HG03460 (cell line): ENCODE data around the gene CDC34.

Experiments used
- ATAC-seq: cut with Tn5 transposase; IDR thresholded peaks from one replicate; pipeline ENCODE4 v1.9.1; 2021; ENCODE audit not compliant: unreplicated experiment

CDC34 gene

DNA sequence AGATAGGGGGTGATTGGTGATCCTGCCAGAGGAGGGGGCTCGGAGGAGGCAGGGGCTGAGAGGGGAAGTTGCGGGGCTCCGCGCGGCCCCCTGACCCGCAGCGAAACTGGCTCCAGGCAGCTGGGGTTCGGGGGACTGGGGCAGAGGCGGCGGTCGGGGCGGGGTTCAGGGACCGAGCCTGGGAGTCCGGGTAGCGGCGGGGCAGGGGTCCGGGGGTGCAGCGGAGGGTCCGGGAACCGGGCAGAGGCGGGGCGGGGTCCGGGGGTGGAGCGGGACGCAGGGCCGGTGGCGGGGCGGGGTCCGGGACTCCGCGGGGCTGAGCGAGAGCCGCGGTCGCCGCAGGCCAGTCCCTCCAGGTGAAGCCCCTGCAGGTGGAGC lies 34.1 kb upstream of the CDC34 start:
- no peak for ATAC-seq

DNA sequence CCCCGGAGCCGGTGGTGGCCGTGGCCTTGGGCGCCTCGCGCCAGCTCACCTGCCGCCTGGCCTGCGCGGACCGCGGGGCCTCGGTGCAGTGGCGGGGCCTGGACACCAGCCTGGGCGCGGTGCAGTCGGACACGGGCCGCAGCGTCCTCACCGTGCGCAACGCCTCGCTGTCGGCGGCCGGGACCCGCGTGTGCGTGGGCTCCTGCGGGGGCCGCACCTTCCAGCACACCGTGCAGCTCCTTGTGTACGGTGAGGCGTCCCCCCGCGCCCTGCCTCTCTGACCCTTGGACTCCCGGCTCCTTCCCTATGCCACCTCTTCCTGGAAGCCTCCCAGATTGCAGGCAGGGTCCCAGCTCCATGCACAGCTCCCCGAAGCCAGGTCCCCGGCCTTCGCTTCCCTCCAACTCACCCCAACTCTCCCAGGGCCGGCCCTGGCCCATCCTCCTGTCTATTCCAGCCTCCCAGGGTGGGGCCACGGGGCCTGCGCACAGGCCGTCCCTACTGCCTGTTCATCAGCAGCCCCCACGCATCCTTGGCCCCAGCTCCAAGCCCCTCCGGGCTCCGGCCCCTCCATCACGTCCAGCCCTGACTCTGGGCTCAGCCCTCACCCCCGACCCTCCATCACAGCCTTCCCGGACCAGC lies 33.6 kb upstream of the CDC34 start:
- no peak for ATAC-seq

DNA sequence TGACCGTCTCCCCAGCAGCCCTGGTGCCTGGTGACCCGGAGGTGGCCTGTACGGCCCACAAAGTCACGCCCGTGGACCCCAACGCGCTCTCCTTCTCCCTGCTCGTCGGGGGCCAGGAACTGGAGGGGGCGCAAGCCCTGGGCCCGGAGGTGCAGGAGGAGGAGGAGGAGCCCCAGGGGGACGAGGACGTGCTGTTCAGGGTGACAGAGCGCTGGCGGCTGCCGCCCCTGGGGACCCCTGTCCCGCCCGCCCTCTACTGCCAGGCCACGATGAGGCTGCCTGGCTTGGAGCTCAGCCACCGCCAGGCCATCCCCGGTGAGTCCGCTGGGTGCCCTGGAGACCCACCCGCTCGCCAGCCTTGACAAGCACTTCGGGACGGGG lies 33.1 kb upstream of the CDC34 start:
- ATAC-seq = no peak

DNA sequence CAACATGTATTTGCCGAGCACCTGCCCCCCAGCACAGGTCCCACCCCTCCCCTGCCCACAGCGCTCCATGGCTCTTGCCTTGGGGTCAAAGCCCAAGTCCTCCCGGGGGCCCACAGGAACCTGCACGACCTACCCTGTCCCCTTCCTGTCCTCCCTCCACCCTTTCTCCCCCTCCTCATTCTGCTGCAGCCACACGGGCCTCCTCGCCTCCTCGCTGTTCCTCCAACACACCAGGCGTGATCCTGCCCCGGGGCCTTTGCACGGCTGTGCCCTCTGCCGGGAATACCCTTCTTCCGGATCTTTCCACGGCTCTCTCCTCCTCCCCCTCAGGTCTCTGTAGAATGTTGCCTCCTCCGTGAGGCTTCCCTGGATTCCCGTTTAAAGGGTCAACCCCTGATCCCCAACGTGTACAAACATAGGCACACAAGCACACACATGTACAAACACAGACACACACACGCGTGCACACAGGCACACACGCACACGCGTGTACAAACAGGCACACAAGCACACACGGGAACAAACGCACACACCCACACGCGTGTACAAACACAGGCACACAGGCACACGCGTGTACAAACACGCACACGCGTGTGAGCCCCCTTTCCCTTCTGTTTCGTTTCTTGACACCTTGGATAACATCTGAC lies 32.5 kb upstream of the CDC34 start:
- no peak for ATAC-seq

DNA sequence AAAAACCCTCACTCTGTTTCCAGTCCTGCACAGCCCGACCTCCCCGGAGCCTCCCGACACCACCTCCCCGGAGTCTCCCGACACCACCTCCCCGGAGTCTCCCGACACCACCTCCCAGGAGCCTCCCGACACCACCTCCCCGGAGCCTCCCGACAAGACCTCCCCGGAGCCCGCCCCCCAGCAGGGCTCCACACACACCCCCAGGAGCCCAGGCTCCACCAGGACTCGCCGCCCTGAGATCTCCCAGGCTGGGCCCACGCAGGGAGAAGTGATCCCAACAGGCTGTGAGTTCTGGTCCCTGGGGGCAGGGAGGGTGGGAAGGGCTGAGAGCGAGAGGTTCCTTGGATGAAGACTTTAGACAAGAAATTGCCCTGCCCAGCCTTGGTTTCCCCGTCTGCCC lies 29.9 kb upstream of the CDC34 start:
- ATAC-seq = no peak

DNA sequence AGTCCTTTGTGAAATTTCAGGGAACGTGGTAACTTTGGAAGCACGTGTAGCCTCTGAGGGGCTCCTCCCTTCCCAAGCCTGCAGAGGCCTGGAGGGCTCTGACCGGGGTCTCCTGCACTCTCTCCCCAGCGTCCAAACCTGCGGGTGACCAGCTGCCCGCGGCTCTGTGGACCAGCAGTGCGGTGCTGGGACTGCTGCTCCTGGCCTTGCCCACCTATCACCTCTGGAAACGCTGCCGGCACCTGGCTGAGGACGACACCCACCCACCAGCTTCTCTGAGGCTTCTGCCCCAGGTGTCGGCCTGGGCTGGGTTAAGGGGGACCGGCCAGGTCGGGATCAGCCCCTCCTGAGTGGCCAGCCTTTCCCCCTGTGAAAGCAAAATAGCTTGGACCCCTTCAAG lies 26.9 kb upstream of the CDC34 start:
- ATAC-seq = no peak

DNA sequence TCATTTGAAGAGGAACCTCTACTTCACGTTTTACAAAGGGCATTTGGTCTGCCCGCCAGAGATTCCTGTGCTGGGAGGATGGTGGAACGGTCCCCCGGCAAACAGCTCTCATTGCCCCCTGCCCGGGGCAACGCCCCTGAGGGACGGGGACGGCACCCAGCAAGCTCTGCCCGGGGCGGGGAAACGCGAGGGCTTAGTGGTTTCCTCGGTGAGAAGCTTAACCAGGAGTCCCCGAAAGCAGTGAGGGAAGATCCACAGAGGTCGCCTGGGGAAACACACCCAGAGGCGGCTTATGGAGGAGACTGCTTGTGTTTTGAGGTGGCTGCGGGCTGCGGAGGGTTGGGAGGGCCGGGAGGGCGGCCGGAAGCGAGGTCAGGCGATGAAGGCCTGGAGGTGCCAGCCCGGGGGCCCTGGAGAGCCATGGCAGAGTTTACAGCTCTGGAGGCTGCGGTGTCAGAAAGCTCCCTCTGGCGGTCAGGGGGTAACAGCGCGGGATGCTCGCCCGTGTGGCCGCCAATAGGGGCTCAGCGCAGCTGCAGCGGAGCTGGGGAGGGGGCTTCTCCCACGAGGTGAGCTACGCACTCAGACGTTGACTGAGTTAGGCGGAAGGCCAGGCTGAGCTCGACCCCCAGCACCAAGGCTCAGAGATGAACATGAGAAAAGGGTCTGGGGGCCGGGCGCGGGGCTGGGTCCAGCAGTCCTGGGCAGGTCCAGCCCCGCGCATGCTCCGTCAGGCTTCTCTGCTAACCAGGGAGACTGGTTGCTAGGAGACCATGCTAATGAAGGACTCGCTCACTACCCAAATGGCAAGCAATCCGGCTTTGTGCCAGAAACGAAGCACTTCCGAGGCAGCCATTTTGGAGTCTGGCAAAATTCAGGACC lies 24.9 kb upstream of the CDC34 start:
- peak; percentile 58 for ATAC-seq

DNA sequence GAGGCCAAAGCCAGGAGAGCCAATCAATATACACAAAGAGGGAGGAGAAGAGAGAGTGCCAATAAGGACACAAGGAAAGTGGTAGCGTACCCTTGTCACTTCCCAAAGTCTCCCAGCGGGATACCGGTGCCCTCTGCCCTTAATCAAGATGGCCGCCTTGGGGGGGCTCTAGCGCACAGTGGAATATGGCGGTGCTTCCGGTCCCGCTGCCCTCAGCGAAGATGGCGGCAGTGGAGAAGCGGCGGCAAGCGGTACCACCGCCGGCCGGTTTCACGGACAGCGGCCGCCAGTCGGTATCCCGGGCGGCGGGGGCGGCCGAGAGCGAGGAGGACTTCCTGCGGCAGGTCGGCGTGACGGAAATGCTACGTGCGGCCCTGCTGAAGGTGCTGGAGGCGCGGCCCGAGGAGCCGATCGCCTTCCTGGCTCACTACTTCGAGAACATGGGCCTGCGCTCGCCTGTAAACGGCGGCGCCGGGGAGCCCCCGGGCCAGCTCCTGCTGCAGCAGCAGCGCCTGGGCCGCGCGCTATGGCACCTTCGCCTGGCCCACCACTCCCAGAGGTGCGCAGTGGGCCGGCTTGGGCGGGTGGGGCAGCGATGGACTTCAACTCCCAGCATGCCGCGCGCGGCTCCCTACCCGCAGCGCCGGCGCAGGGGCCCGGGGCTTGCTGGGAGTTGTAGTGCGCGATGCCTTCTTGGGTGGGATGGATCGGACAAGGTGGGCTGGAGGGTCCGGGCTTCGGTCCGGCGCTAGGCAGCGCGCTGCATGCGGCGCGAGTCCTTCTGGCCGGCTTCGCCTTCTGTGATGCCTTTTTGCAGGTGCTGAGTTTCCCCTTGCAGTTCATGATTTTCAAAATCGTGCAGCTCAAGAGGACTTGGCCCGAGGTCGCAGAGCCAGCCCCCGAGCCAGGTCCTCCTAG lies 24.0 kb upstream of the CDC34 start, which contains the start of gene TPGS1:
TSS of gene TPGS1 (plus strand) at position 212 of the 918 bp plus-strand sequence. CDS start at position 222, 10 bp downstream.
- peak; percentile 56 for ATAC-seq

DNA sequence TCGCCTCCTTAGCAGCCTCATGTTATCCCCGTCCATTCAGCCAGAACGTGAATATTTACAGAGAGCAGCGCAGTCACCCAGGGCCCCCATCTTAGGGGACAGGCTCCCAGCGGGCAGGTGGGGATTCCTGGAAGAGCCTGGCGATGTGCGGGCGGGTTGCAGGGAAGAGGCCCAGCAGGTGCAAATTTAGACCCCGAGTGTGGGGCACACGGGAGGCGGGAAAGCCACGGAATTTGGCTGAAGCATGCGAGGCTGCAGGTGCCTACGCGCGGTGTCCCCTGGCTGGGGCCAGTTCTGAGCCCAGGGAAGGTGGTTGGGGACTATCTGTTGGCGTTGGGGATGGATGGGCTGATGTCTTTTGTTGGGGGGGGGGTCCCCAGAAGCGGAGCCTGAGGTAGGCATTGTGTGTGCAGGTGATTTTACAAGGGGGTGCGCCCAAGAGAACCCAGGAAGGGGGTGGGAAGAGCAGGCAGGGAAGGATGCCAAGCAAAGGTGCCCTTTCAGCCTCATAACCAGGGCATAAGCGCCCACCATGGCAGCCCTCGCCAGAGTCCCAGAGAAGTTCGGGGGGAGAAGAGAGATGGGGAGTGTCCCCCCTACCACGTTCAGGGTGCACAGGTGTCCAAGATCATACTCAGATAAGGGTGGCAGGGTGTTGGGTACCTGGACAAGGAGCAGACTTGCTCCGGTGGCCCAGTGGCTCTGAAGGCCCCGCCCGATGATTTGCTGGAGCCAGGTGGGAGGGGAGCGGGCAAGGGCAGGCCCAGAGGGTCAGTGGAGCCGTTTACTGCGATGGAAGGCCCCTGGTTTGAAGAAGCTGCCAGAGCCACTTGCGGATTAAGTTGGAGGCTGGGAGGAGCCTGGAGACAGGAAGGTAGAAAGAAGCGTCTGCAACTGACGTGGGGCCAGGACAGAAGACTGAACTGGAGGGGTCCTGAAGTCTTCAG lies 23.1 kb upstream of the CDC34 start:
- no peak for ATAC-seq

DNA sequence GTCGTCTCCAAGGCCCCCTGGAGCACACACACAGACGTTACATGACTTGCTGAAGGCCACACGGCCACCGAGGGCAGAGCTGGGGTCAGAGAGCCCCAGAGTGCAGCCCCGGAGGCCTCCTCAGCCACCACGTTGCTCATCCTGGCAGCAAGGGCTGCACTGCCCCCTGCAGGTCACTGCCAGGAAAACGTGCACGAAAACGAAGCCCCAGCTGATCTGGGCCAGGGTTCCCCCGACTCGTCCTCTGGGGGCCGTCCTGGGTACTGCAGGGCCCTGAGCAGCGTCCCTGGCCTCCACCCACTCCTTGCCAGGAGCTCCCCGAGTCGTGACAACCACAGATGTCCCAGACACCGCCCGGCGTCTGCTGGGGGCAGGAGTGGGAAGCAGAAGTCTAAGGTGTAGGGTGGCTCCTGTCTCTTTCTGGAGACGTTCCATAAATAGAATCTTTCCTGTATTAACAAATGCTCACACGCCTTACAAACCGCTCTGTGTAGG lies 20.9 kb upstream of the CDC34 start:
- ATAC-seq = no peak

DNA sequence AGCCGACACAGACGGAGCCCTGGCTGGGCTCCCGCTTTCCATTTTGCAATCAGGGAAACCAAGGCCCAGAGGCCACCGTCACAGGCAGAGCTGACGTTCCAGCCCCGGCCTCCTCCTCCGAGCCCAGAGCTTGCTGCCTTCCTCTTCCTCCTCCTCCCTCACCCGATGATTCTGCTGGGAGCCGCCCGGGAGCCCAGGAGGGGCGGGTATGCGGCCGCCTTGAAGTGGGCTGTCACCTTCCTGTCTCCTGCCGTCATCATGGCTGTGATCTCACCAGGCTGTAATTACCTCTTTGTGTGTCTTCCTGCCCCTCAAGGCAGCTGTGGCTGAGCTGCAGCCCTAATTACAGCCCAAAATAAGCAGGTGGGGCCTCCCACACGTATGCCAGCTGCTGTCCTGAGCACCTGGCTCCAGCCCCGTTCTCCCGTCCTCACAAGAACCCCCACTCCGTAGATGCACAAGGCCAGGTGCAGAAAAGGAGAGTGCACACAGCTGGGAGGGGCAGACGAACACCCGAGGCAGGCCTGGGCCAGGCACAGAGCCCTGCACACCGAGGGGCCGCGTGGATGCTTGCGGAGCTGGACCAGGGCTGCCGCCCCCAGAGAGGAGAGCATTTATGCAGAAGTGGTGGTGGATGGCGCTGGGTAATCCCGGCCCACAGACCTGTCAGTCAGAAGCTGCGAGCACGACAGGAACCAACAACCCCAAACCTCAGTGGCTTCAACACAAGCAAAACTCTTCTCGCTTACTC lies 20.3 kb upstream of the CDC34 start:
- ATAC-seq = no peak

DNA sequence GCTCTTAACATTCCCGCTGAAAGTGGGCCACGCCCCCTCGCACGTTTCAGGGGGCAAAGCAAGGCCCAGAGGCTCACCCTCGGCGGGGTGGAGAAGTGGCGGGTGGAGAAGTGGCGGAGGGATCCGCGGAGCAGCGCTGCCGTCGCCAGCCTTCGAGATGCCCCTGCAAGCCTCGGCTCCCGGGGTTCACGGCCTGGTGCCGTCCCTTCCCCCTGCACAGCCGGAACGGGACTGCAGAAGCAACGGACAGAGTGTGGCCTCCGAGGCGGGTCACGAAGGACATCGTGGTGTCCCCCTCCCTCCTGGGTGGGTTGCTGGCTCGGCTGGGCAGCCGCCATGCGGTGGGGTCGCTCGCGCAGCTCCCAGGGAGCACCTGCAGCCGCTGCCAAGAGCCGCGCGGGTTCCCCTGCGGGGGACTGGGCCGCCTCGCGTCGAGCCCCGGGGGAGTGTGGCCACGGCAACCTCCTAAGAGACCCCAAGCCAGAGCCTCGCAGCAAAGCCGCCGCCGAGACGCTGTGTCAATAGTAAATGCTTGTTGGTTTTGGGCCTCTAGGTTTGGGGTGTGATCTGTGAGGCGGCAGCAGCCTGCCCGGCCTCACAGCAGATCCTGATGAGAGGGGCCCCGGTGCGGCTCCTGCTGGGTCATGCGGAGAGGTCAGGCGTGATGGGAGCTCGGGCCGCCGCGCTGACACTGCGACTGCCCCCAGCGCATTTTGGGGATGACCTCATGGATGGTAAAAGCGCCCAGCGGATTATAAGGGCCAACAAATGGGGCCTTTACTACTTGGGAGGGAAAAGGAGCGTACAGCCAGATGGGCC lies 18.8 kb upstream of the CDC34 start:
- ATAC-seq = no peak

DNA sequence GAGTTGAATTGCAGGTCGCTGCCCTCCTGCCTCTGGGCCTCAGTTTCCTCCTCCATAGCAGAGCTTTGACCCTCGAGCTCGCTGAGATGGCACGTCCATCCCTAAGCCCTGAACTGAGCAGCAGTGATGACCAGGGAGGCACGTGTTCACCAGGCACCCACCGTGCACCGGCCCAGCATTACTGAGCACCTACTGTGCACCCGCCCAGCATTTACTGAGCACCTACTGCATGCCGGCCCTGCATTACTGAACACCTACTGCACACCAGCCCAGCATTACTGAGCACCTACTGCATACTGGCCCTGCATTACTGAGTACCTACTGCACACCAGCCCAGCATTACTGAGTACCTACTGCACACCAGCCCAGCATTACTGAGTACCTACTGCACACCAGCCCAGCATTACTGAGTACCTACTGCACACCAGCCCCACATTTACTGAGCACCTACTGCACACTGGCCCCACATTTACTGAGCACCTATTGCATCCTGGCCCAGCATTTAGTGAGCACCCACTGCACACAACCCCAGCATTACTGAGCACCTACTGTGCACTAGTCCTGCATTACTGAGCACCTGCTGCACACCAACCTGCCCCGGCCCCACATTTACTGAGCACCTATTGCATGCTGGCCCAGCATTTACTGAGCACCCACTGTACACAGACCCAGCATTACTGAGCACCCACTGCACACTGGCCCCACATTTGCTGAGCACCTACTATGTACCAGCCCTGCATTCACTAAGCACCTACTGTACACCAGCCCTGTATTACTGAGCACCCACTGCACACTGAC lies 18.0 kb upstream of the CDC34 start:
- no peak for ATAC-seq

DNA sequence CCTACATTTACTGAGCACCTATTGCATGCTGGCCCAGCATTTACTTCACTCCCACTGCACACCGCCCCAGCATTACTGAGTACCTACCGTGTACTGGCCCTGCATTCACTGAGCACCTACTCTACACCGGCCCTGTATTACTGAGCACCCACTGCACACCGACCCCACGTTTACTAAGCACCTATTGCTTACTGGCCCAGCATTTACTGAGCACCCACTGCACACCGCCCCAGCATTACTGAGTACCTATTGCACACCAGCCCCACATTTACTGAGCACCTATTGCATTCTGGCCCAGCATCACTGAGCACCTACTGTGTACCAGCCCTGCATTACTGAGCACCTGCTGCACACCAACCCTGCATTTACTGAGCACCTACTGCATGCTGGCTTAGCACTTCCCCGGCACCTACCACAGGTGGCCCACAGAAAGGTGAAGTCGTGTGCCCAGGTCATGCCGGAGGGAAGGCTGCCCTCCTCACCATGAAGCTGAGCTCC lies 17.3 kb upstream of the CDC34 start:
- ATAC-seq = no peak

DNA sequence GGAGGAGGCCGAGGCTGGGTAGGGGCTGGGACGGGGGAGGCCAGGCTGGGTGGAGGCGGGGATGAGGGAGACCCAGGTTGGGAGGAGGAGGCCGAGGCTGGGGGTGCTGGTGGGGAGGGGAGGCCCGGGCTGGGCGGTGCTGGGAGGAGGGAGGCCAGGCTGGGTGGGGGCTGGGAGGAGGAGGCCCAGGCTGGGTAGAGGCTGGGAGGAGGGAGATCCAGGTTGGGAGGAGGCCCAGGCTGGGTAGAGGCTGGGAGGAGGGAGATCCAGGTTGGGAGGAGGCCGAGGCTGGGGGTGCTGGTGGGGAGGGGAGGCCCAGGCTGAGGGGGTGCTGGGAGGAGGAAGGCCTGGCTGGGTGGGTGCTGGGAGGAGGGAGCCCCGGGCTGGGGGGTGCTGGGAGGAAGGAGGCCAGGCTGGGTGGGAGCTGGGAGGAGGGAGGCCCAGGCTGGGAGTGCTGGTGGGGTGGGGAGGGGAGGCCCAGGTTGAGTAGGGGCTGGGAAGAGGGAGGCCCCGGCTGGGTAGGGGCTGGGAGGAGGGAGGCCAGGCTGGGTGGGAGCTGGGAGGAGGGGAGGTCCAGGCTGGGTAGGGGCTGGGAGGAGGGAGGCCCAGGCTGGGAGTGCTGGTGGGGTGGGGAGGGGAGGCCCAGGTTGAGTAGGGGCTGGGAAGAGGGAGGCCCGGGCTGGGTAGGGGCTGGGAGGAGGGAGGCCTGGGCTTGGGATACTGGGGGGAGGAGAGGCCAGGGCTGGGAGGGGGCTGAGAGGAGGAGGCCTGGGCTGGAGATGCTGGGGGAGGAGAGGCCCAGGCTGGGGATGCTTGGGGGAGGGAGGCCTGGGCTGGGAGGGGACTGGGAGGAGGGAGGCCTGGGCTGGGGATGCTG lies 13.6 kb upstream of the CDC34 start:
- no peak for ATAC-seq

DNA sequence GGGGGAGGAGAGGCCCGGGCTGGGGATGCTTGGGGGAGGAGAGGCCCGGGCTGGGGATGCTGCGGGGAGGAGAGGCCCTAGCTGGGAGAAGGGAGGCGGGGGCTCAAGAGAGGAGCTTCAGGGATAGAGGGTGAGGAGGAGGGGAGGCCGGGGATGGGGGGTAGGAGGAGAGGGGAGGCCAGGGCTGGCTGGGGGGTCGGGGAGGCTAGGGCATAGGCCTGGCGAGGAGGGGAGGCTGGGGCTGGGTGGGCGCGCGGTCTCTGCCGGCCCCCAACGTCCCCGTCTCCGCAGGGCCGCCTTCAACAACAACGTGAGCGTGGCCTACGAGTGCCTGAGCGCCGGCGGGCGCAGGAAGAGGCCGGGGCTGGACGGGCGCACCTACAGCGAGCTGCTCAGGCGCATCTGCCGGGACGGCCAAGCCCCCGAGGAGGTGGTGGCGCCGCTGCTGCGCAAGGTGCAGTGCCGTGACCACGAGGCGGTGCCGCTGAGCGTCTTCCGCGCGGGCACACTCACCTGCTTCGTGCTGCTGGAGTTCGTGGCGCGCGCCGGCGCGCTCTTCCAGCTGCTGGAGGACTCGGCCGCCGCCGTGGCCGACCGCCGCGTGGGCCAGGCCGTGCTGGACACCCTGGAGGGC lies 12.8 kb upstream of the CDC34 start:
- no peak for ATAC-seq
